Measurements from ENCODE around the gene DOHH. TPM values are rescaled to one million over a fixed set of nuclear protein-coding genes. Genes with fewer than 3 reads are reported as not detected.

DOHH gene
- total RNA-seq, 1 donor from 2014 or later: 14.5 TPM

DNA sequence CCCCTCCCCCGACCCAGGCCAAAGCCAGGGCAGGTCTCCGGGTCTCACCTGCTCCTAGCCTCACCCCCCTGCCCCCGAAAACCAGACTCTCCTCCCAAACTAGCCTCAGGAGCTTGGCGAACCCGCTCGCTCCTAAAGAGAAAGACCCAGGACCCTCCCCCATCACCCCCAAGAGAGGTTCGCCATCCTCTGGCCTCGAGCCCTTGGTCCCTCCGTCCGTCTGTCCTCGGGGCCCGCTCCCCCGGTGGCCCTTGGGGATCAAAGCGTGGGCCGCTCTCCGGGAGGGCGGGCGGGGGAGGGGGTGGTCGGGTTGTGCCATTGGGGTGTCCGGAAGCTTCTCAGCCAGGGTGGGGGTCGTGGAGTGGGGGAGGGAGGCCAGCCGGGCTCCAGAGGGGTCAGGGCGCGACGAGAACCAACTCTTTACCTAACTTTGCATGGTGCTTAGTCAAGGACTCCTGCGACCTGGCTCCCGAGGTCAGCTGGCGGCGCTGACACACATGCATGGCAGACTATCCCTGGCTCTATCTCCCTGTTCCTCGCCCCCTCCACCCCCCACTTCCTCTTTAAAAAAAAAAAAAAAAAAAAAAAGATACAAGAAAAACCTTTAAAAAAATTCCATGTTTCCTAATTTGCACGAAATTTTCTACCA, 35.8 kb downstream of the DOHH start:
- Mint-ChIP-seq H3K9me3 (ENCODE audit: unreplicated experiment) (peaks cover 3% of the 10 kb centered on the region), H3K4me1 (ENCODE audit: low read depth, unreplicated experiment) (peaks cover 13% of the 10 kb centered on the region), H3K27me3 (ENCODE audit: low read depth, unreplicated experiment) (peaks cover 4% of the 10 kb centered on the region), H3K27ac (ENCODE audit: unreplicated experiment) (no peak overlapping the region), H3K36me3 (ENCODE audit: low read depth, unreplicated experiment) (peaks cover 8% of the 10 kb centered on the region), H3K4me3 (ENCODE audit: unreplicated experiment) (peak overlapping the region; percentile 45)
- no peak overlapping the region for H3K4me2 ChIP-seq (ENCODE audit: low read length)
- H3K36me3 ChIP-seq (ENCODE audit: insufficient read depth, low read length): peaks cover 2% of the 10 kb centered on the region
- DNase-seq (ENCODE audit: low read depth) (no peak), FAIRE-seq (no peak)
- H4K20me1 ChIP-seq (ENCODE audit: insufficient read depth, low read length): peaks cover 7% of the 10 kb centered on the region
- no peak for TF ChIP-seq EZH2 (IDR thresholded peaks at IDR 0.05; ENCODE audit: insufficient read depth, low read length)
- TF ChIP-seq CTCF (IDR thresholded peaks at IDR 0.05; ENCODE audit: insufficient read depth, low read depth, low read length): no peak
- H2AFZ ChIP-seq (ENCODE audit: low read depth, low read length): no peak overlapping the region
- no peak overlapping the region for H3K27ac ChIP-seq (ENCODE audit: low read depth, low read length)
- H3K4me1 ChIP-seq (ENCODE audit: insufficient read depth, low read length): peaks cover 6% of the 10 kb centered on the region
- no peak overlapping the region for H3K4me3 ChIP-seq (ENCODE audit: insufficient read depth, low read depth, low read length)
- peaks cover 5% of the 10 kb centered on the region for H3K79me2 ChIP-seq (ENCODE audit: insufficient read depth, low read length)
- H3K9me3 ChIP-seq (ENCODE audit: insufficient read depth, low read depth, low read length): no peaks in the 10 kb centered on the region
- H3K27me3 ChIP-seq (ENCODE audit: insufficient read depth, low read length): no peaks in the 10 kb centered on the region
- H3K9ac ChIP-seq (ENCODE audit: low read length): no peak overlapping the region

GRCh38 chr19:3463714-3464586, 36.5 kb downstream of the DOHH start:
- Histone ChIP-seq H2AFZ (ENCODE audit: low read depth, low read length) (no peak overlapping the region), H3K36me3 (ENCODE audit: insufficient read depth, low read length) (peaks cover 2% of the 10 kb centered on the region), H3K4me1 (ENCODE audit: insufficient read depth, low read length) (peaks cover 13% of the 10 kb centered on the region), H3K4me3 (ENCODE audit: insufficient read depth, low read depth, low read length) (no peak overlapping the region), H3K4me2 (ENCODE audit: low read length) (no peak overlapping the region), H3K79me2 (ENCODE audit: insufficient read depth, low read length) (peaks cover 6% of the 10 kb centered on the region), H3K27ac (ENCODE audit: low read depth, low read length) (no peak overlapping the region), H3K9me3 (ENCODE audit: insufficient read depth, low read depth, low read length) (no peaks in the 10 kb centered on the region), H4K20me1 (ENCODE audit: insufficient read depth, low read length) (peaks cover 7% of the 10 kb centered on the region), H3K27me3 (ENCODE audit: insufficient read depth, low read length) (no peaks in the 10 kb centered on the region), H3K9ac (ENCODE audit: low read length) (no peak overlapping the region)
- H3K27ac Mint-ChIP-seq (ENCODE audit: unreplicated experiment): no peak overlapping the region
- DNase-seq (ENCODE audit: low read depth): no peak
- peaks cover 4% of the 10 kb centered on the region for H3K27me3 Mint-ChIP-seq (ENCODE audit: low read depth, unreplicated experiment)
- peaks cover 8% of the 10 kb centered on the region for H3K36me3 Mint-ChIP-seq (ENCODE audit: low read depth, unreplicated experiment)
- peaks cover 14% of the 10 kb centered on the region for H3K4me1 Mint-ChIP-seq (ENCODE audit: low read depth, unreplicated experiment)
- FAIRE-seq: no peak
- H3K9me3 Mint-ChIP-seq (ENCODE audit: unreplicated experiment): peaks cover 3% of the 10 kb centered on the region
- H3K4me3 Mint-ChIP-seq (ENCODE audit: unreplicated experiment): no peak overlapping the region
- TF ChIP-seq EZH2 (IDR thresholded peaks at IDR 0.05; ENCODE audit: insufficient read depth, low read length): no peak
- no peak for TF ChIP-seq CTCF (IDR thresholded peaks at IDR 0.05; ENCODE audit: insufficient read depth, low read depth, low read length)
